Posterior cingulate gyrus (tissue), 11 donors: ENCODE results near the gene MTHFSD.

Experiments
- DNase-seq, 10 donors: peaks; one replicate each; pipeline versions ENCODE4 v3.0.0 to v3.0.0-alpha.2; 2020 to 2021; ENCODE audit warnings: mixed read lengths in 3 of 10
- intact Hi-C: fragments of 100-400 bp; cut with DNase I; formaldehyde crosslinking; loops from one replicate; pipeline ENCODE4 v1.15.1; 2023

MTHFSD gene

GRCh38 chr16:86533076-86533475 is 22.0 kb downstream of the MTHFSD start:
- intact Hi-C loops, result no loop called here
- DNase-seq, result peak in 3 of 10 donors; percentile 49 to 61 (median 55)

GRCh38 chr16:86532526-86532815 is 22.6 kb downstream of the MTHFSD start:
- intact Hi-C loops, result no loop called here
- DNase-seq, result peak in 1 of 10 donors; percentile 27

- intact Hi-C loops, result no loop called here
- peak in 3 of 10 donors; percentile 66 to 83 (median 75) for DNase-seq
Measured at GRCh38 chr16:86531641-86532525, 23.2 kb downstream of the MTHFSD start.

GRCh38 chr16:86531191-86531545 is 23.9 kb downstream of the MTHFSD start:
- DNase-seq, result peak; percentile 69 to 97 (median 85)
- intact Hi-C loops, result no loop called here

GRCh38 chr16:86530251-86531190 is 24.5 kb downstream of the MTHFSD start:
- DNase-seq, result peak in 3 of 10 donors; percentile 72 to 82 (median 79)
- intact Hi-C loops, result no loop called here

GRCh38 chr16:86529160-86529559 is 25.9 kb downstream of the MTHFSD start:
- intact Hi-C loops, result no loop called here
- peak in 3 of 10 donors; percentile 8 to 45 (median 35) for DNase-seq

- DNase-seq, result peak in 3 of 10 donors; percentile 50 to 60 (median 53)
- intact Hi-C loops, result no loop called here
Measured at GRCh38 chr16:86528061-86528929, 26.7 kb downstream of the MTHFSD start.

- DNase-seq, result peak in 3 of 10 donors; percentile 20 to 73 (median 40)
Measured at GRCh38 chr16:86527366-86527765, 27.7 kb downstream of the MTHFSD start.

GRCh38 chr16:86525696-86526095 is 29.3 kb downstream of the MTHFSD start:
- peak in 3 of 10 donors; percentile 8 to 44 (median 44) for DNase-seq
- intact Hi-C loops, result no loop called here

More at GRCh38 chr16:86527366-86527765, 27.7 kb downstream of the MTHFSD start:
- intact Hi-C loops, result no loop called here

GRCh38 chr16:86524029-86524428 is 31.0 kb downstream of the MTHFSD start:
- peak in 3 of 10 donors; percentile 18 to 53 (median 34) for DNase-seq
- intact Hi-C loops, result no loop called here

- intact Hi-C loops, result no loop called here
- DNase-seq, result peak in 3 of 10 donors; percentile 47 to 63 (median 60)
Measured at GRCh38 chr16:86523166-86523740, 31.8 kb downstream of the MTHFSD start.

GRCh38 chr16:86522634-86523033 is 32.4 kb downstream of the MTHFSD start:
- peak in 2 of 10 donors; percentile 42 to 80 for DNase-seq
- intact Hi-C loops, result no loop called here

- intact Hi-C loops, result no loop called here
- DNase-seq, result peak in 4 of 10 donors; percentile 6 to 53 (median 40)
Measured at GRCh38 chr16:86521236-86522197, 33.5 kb downstream of the MTHFSD start.

GRCh38 chr16:86520317-86521210 is 34.5 kb downstream of the MTHFSD start:
- intact Hi-C loops, result loop anchor here (1.0 kb wide), 2 partner anchors 180 to 448 kb away; no protein-coding TSS in a partner anchor
- peak in 4 of 10 donors; percentile 5 to 79 (median 42) for DNase-seq

GRCh38 chr16:86519649-86520316 is 35.3 kb downstream of the MTHFSD start:
- peak in 9 of 10 donors; percentile 37 to 92 (median 59) for DNase-seq
- intact Hi-C loops, result loop anchor here (1.0 to 5.0 kb wide), 3 partner anchors 179 to 697 kb away; no protein-coding TSS in a partner anchor

- intact Hi-C loops, result loop anchor here (5.0 kb wide), 1 partner anchor 697 kb away; no protein-coding TSS in a partner anchor
- peak in 2 of 10 donors; percentile 59 to 67 for DNase-seq
Measured at GRCh38 chr16:86519007-86519648, 35.9 kb downstream of the MTHFSD start.
